RWPE2 (cell line): ENCODE results near the gene PHLDA1.

Experiments used
- ATAC-seq: fragments of 200-7000 bp; cut with Tn5 transposase; 3 replicates; pipeline ENCODE4 v1.9.1; 2021; ENCODE audit warnings: low read depth
- DNase-seq: peaks from one replicate; pipeline ENCODE4 v3.0.0-alpha.2; 2020; ENCODE audit warnings: low spot score
- H3K27ac ChIP-seq: fragments of 450-650 bp; 2 replicates; pipeline ENCODE4 v1.5.1; 2017; ENCODE audit warnings: mild to moderate bottlenecking; ENCODE audit not compliant: poor library complexity, severe bottlenecking
- H3K27me3 ChIP-seq: fragments of 250-450 bp; sonication (Bioruptor Pico); 2 replicates; pipeline ENCODE4 v1.5.1; 2021; ENCODE audit warnings: mild to moderate bottlenecking, moderate library complexity; ENCODE audit not compliant: insufficient read depth, poor library complexity, severe bottlenecking
- H3K36me3 ChIP-seq: fragments of 250-450 bp; sonication (Bioruptor Pico); 2 replicates; pipeline ENCODE4 v1.5.1; 2020; ENCODE audit warnings: low read depth, mild to moderate bottlenecking, moderate library complexity
- H3K4me1 ChIP-seq: fragments of 250-450 bp; sonication (Bioruptor Pico); 2 replicates; pipeline ENCODE4 v1.5.1; 2021; ENCODE audit warnings: mild to moderate bottlenecking, moderate library complexity; ENCODE audit not compliant: insufficient read depth, poor library complexity, severe bottlenecking
- H3K4me3 ChIP-seq: fragments of 250-450 bp; sonication (Bioruptor Pico); 2 replicates; pipeline ENCODE4 v1.5.1; 2021; ENCODE audit warnings: mild to moderate bottlenecking, moderate library complexity; ENCODE audit not compliant: severe bottlenecking
- H3K9me3 ChIP-seq: fragments of 250-450 bp; sonication (Bioruptor Pico); 2 replicates; pipeline ENCODE4 v1.5.1; 2021; ENCODE audit warnings: mild to moderate bottlenecking, moderate library complexity; ENCODE audit not compliant: severe bottlenecking
- CTCF ChIP-seq: fragments of 450-650 bp; IDR thresholded peaks from one replicate; pipeline ENCODE4 v1.5.1; 2017; ENCODE audit warnings: mild to moderate bottlenecking, moderate library complexity; ENCODE audit not compliant: poor library complexity, severe bottlenecking

The PHLDA1 gene

GRCh38 chr12:76020731-76021672 lies 10.6 kb downstream of the PHLDA1 start:
- peak; percentile 71 for ATAC-seq
- Histone ChIP-seq H3K9me3 (no peaks in the 10 kb centered on the region), H3K36me3 (peaks cover 2% of the 10 kb centered on the region; the same call in 1 of the 2 replicates), H3K4me1 (peaks cover 56% of the 10 kb centered on the region), H3K27me3 (no peaks in the 10 kb centered on the region), H3K4me3 (no peak overlapping the region), H3K27ac (peak overlapping the region; percentile 100)
- DNase-seq = peak; percentile 82
- no peak for TF ChIP-seq CTCF

GRCh38 chr12:76020281-76020680 lies 11.3 kb downstream of the PHLDA1 start:
- Histone ChIP-seq H3K4me1 (peaks cover 54% of the 10 kb centered on the region), H3K27me3 (no peaks in the 10 kb centered on the region), H3K36me3 (no peaks in the 10 kb centered on the region), H3K27ac (peak overlapping the region; percentile 100), H3K9me3 (no peaks in the 10 kb centered on the region), H3K4me3 (no peak overlapping the region)
- TF ChIP-seq CTCF = no peak
- peak; percentile 65 for ATAC-seq
- DNase-seq = peak; percentile 77

- ATAC-seq (no peak), DNase-seq (no peak)
- peaks cover 48% of the 10 kb centered on the region for H3K4me1 ChIP-seq
- H3K27me3 ChIP-seq = no peaks in the 10 kb centered on the region
- H3K36me3 ChIP-seq = no peaks in the 10 kb centered on the region
- no peak for TF ChIP-seq CTCF
- no peaks in the 10 kb centered on the region for H3K9me3 ChIP-seq
- H3K4me3 ChIP-seq = no peak overlapping the region
- peak overlapping the region; percentile 100 for H3K27ac ChIP-seq
Observed at GRCh38 chr12:76018672-76019071, 12.9 kb downstream of the PHLDA1 start.

- Histone ChIP-seq H3K9me3 (no peaks in the 10 kb centered on the region), H3K27me3 (no peaks in the 10 kb centered on the region), H3K36me3 (no peaks in the 10 kb centered on the region), H3K27ac (peak overlapping the region; percentile 100), H3K4me3 (no peak overlapping the region), H3K4me1 (peaks cover 48% of the 10 kb centered on the region)
- DNase-seq = no peak
- no peak for ATAC-seq
- no peak for TF ChIP-seq CTCF
Observed at GRCh38 chr12:76018111-76018510, 13.5 kb downstream of the PHLDA1 start.

- no peaks in the 10 kb centered on the region for H3K9me3 ChIP-seq
- no peak for DNase-seq
Observed at GRCh38 chr12:76014007-76014406, 17.6 kb downstream of the PHLDA1 start.

More at GRCh38 chr12:76014007-76014406, 17.6 kb downstream of the PHLDA1 start:
- no peaks in the 10 kb centered on the region for H3K36me3 ChIP-seq
- H3K27ac ChIP-seq = no peak overlapping the region
- ATAC-seq = no peak
- no peak for TF ChIP-seq CTCF
- H3K27me3 ChIP-seq = no peaks in the 10 kb centered on the region
- H3K4me3 ChIP-seq = no peak overlapping the region
- H3K4me1 ChIP-seq = peaks cover 25% of the 10 kb centered on the region
